CD14-positive monocyte (primary cell): ENCODE data around the gene NUAK1. TPM values are rescaled to one million over a fixed set of nuclear protein-coding genes. Genes with fewer than 3 reads are reported as not detected.

ENCODE experiments used
- DNase-seq, 3 donors: peaks; one replicate each; pipeline ENCODE4 v3.0.0-alpha.2; 2011 to 2022
- H2AFZ ChIP-seq: 2 replicates; pipeline ENCODE4 v1.6.0; 2012; ENCODE audit warnings: mild to moderate bottlenecking, low read depth, low read length, inconsistent platforms; ENCODE audit not compliant: insufficient read depth, poor library complexity, severe bottlenecking
- H3K27ac ChIP-seq, 2 donors: 1 replicate in 1 of 2; 2 replicates in 1 of 2; pipeline ENCODE4 v1.5.1; 2012 to 2013; ENCODE audit warnings: low read length in 2 of 2, control low read depth in 1 of 2, inconsistent platforms in 1 of 2, low read depth in 1 of 2, mild to moderate bottlenecking in 1 of 2
- H3K27me3 ChIP-seq, 2 donors: one replicate each; pipeline versions ENCODE4 v1.6.0 to v1.6.1; 2011 to 2013; ENCODE audit warnings: low read length in 2 of 2; ENCODE audit not compliant: control insufficient read depth in 2 of 2, insufficient read depth in 2 of 2
- H3K36me3 ChIP-seq, 2 donors: replicated peaks in 1 of 2; 1 replicate in 1 of 2; 2 replicates in 1 of 2; pipeline versions ENCODE4 v1.5.1 to v1.6.1; 2012 to 2013; ENCODE audit warnings: low read length in 2 of 2, control low read depth in 1 of 2, inconsistent platforms in 1 of 2, mild to moderate bottlenecking in 1 of 2; ENCODE audit not compliant: insufficient read depth in 2 of 2, control insufficient read depth in 1 of 2
- H3K4me1 ChIP-seq, 2 donors: 1 replicate in 1 of 2; 2 replicates in 1 of 2; pipeline versions ENCODE4 v1.5.1 to v1.6.1; 2012 to 2013; ENCODE audit warnings: low read length in 2 of 2, control low read depth in 1 of 2, inconsistent platforms in 1 of 2, mild to moderate bottlenecking in 1 of 2, moderate library complexity in 1 of 2; ENCODE audit not compliant: insufficient read depth in 2 of 2, control insufficient read depth in 1 of 2
- H3K4me2 ChIP-seq: replicated peaks from 2 replicates; pipeline ENCODE3; 2012; ENCODE audit warnings: low read length, moderate library complexity, mild to moderate bottlenecking; ENCODE audit not compliant: poor library complexity, severe bottlenecking; ENCODE audit errors: extremely low read depth
- H3K4me3 ChIP-seq, 3 experiments: fragments of 200-600 bp in 1 of 3; sonication (generic) in 1 of 3; replicated peaks in 1 of 3; 1 replicate in 2 of 3; 2 replicates in 1 of 3; pipeline ENCODE4 v1.5.1; 2011 to 2013; ENCODE audit warnings: low read length in 3 of 3, mild to moderate bottlenecking in 3 of 3, control low read depth in 2 of 3, low read depth in 2 of 3, inconsistent platforms in 1 of 3, moderate library complexity in 1 of 3
- H3K79me2 ChIP-seq: 2 replicates; pipeline ENCODE4 v1.6.0; 2012; ENCODE audit warnings: mild to moderate bottlenecking, control low read depth, inconsistent platforms, low read length, moderate library complexity; ENCODE audit not compliant: insufficient read depth
- H3K9ac ChIP-seq: 2 replicates; pipeline ENCODE4 v1.6.0; 2017; ENCODE audit warnings: low read length, mild to moderate bottlenecking; ENCODE audit not compliant: insufficient read depth, poor library complexity, severe bottlenecking
- H3K9me3 ChIP-seq, 2 donors: replicated peaks in 1 of 2; 1 replicate in 1 of 2; 2 replicates in 1 of 2; pipeline versions ENCODE4 v1.5.1 to v1.6.1; 2012 to 2013; ENCODE audit warnings: low read length in 2 of 2, control low read depth in 1 of 2; ENCODE audit not compliant: control insufficient read depth in 1 of 2, insufficient read depth in 1 of 2
- H4K20me1 ChIP-seq: 2 replicates; pipeline ENCODE4 v1.6.0; 2012; ENCODE audit warnings: mild to moderate bottlenecking, low read length, control low read depth, moderate library complexity; ENCODE audit not compliant: insufficient read depth
- H3K27ac Mint-ChIP-seq, 7 donors: one replicate each; pipeline ENCODE4 v1.8.0; 2020; ENCODE audit warnings: mild to moderate bottlenecking in 7 of 7, mixed read lengths in 7 of 7, moderate library complexity in 6 of 7, inconsistent platforms in 2 of 7
- H3K27me3 Mint-ChIP-seq, 3 donors: one replicate each; pipeline ENCODE4 v1.8.0; 2021 to 2022; ENCODE audit warnings: low read depth in 3 of 3, mild to moderate bottlenecking in 3 of 3, mixed read lengths in 3 of 3, moderate library complexity in 3 of 3, inconsistent platforms in 1 of 3
- H3K36me3 Mint-ChIP-seq, 2 donors: one replicate each; pipeline ENCODE4 v1.8.0; 2020; ENCODE audit warnings: mixed read lengths in 2 of 2, inconsistent platforms in 1 of 2, mild to moderate bottlenecking in 1 of 2
- H3K4me1 Mint-ChIP-seq: one replicate; pipeline ENCODE4 v1.8.0; 2020; ENCODE audit warnings: mild to moderate bottlenecking, mixed read lengths
- H3K4me3 Mint-ChIP-seq, 2 donors: one replicate each; pipeline ENCODE4 v1.8.0; 2020; ENCODE audit warnings: mild to moderate bottlenecking in 2 of 2, mixed read lengths in 2 of 2, moderate library complexity in 1 of 2
- H3K9me3 Mint-ChIP-seq, 7 donors: one replicate each; pipeline ENCODE4 v1.8.0; 2020 to 2022; ENCODE audit warnings: mixed read lengths in 7 of 7, mild to moderate bottlenecking in 6 of 7, moderate library complexity in 6 of 7, inconsistent platforms in 2 of 7
- CTCF ChIP-seq: fragments of 200-600 bp; IDR thresholded peaks from one replicate; pipeline ENCODE4 v1.8.0; 2022; ENCODE audit warnings: antibody characterized with exemption, mild to moderate bottlenecking
- WGBS: methylation state at CpG from one replicate; pipeline ENCODE4 v1.1.5; 2013; ENCODE audit warnings: missing lambda C conversion rate; ENCODE audit not compliant: insufficient coverage; 5-methylcytosine and 5-hydroxymethylcytosine counted together
- intact Hi-C, 2 donors: fragments of 100-400 bp; cut with micrococcal nuclease; formaldehyde crosslinking; loops; one replicate each; pipeline versions ENCODE4 v1.15.0 to v1.15.1; 2023
- polyA plus RNA-seq, 3 donors: library from polyadenylated mRNA; depleted of rRNA in 1 of 3; unstranded in 2 of 3; stranded (reverse) in 1 of 3; fragments of 300-500 nt in 2 of 3; fragments of >200 nt in 1 of 3; fragmentation: Illumina TruSeq in 2 of 3; gene quantifications; 1 replicate in 2 of 3; 2 replicates in 1 of 3; pipeline ENCODE4 v1.2.3, GENCODE V29; 2012 to 2021

The NUAK1 gene
- polyA plus RNA-seq, 3 donors = not detected

- Histone ChIP-seq H3K4me2 (no peak overlapping the region), H3K9ac (no peak overlapping the region), H2AFZ (no peak overlapping the region), H3K27ac (no peak overlapping the region), H3K79me2 (no peaks in the 10 kb centered on the region), H4K20me1 (no peaks in the 10 kb centered on the region), H3K36me3 (no peaks in the 10 kb centered on the region), H3K27me3 (no peaks in the 10 kb centered on the region), H3K9me3 (peaks cover 0 to 12% of the 10 kb centered on the region in 2 donors), H3K4me1 (no peaks in the 10 kb centered on the region), H3K4me3 (no peak overlapping the region)
- intact Hi-C loops = no loop called here
- DNase-seq = no peak
- TF ChIP-seq CTCF = no peak
- no peaks in the 10 kb centered on the region for H3K36me3 Mint-ChIP-seq
- no peak overlapping the region for H3K27ac Mint-ChIP-seq
- H3K9me3 Mint-ChIP-seq = peaks cover 0 to 15% (median 8%) of the 10 kb centered on the region in 7 donors
- 97% methylated on average over 13 of the region's 15 CpGs for WGBS
- H3K27me3 Mint-ChIP-seq = peaks cover 4 to 11% (median 5%) of the 10 kb centered on the region in 3 donors
- H3K4me3 Mint-ChIP-seq = no peak overlapping the region
- no peaks in the 10 kb centered on the region for H3K4me1 Mint-ChIP-seq
These were observed 71.0 kb downstream of the NUAK1 start for GRCh38 chr12:106067606-106068205.

- no peaks in the 10 kb centered on the region for H3K36me3 Mint-ChIP-seq
- Histone ChIP-seq H3K9ac (no peak overlapping the region), H3K4me1 (no peaks in the 10 kb centered on the region), H3K79me2 (no peaks in the 10 kb centered on the region), H3K27ac (no peak overlapping the region), H2AFZ (no peak overlapping the region), H3K27me3 (no peaks in the 10 kb centered on the region), H3K36me3 (no peaks in the 10 kb centered on the region), H3K9me3 (peaks cover 0 to 12% of the 10 kb centered on the region in 2 donors), H4K20me1 (no peaks in the 10 kb centered on the region), H3K4me2 (no peak overlapping the region), H3K4me3 (no peak overlapping the region)
- no peak for DNase-seq
- TF ChIP-seq CTCF = no peak
- 96% methylated on average over 23 of the region's 25 CpGs for WGBS
- H3K4me3 Mint-ChIP-seq = no peak overlapping the region
- intact Hi-C loops = no loop called here
- peaks cover 0 to 15% (median 8%) of the 10 kb centered on the region in 7 donors for H3K9me3 Mint-ChIP-seq
- H3K27me3 Mint-ChIP-seq = peaks cover 4 to 11% (median 6%) of the 10 kb centered on the region in 3 donors
- no peak overlapping the region for H3K27ac Mint-ChIP-seq
- H3K4me1 Mint-ChIP-seq = no peaks in the 10 kb centered on the region
These were observed 71.9 kb downstream of the NUAK1 start for GRCh38 chr12:106066726-106067325.
